HepG2 (cell line): ENCODE measurements around the gene DRAP1. TPM values are rescaled to one million over a fixed set of nuclear protein-coding genes. Genes with fewer than 3 reads are reported as not detected.

Experiments
- CENPT ChIP-seq: sonication (generic); formaldehyde crosslinking; IDR thresholded peaks from 2 replicates; pipeline ENCODE4 v1.8.0; 2022; ENCODE audit warnings: low read depth, mild to moderate bottlenecking, moderate library complexity, missing genetic modification reagents
- ELF3 ChIP-seq: IDR thresholded peaks from 2 replicates; pipeline ENCODE4 v1.6.1; 2016; ENCODE audit warnings: missing genetic modification reagents, missing compliant biosample characterization
- HMGA1 ChIP-seq: sonication (generic); formaldehyde crosslinking; conservative IDR thresholded peaks from 2 replicates; pipeline ENCODE4 v1.4.0; 2020; ENCODE audit warnings: missing genetic modification reagents
- NFE2L2 ChIP-seq: fragments of 150-350 bp; IDR thresholded peaks from 2 replicates; pipeline ENCODE4 v1.6.1; 2014; ENCODE audit warnings: low read length
- PHF21A ChIP-seq: sonication (generic); formaldehyde crosslinking; IDR thresholded peaks from 2 replicates; pipeline ENCODE4 v1.5.0; 2020; ENCODE audit warnings: mild to moderate bottlenecking, missing genetic modification reagents
- SALL2 ChIP-seq: sonication (generic); formaldehyde crosslinking; IDR thresholded peaks from 2 replicates; pipeline ENCODE4 v1.8.1; 2023; ENCODE audit warnings: mild to moderate bottlenecking, missing genetic modification reagents, inconsistent platforms
- SMAD3 ChIP-seq: sonication (generic); formaldehyde crosslinking; IDR thresholded peaks from 2 replicates; pipeline ENCODE4 v1.4.0; 2020; ENCODE audit warnings: missing genetic modification reagents
- ZFP36 ChIP-seq: fragments of 150-350 bp; IDR thresholded peaks from 2 replicates; pipeline ENCODE4 v1.6.1; 2018; ENCODE audit warnings: borderline replicate concordance, low read length, low read depth; ENCODE audit not compliant: partially characterized antibody
- ZHX2 ChIP-seq, 2 experiments: sonication (generic) in 1 of 2; formaldehyde crosslinking in 1 of 2; IDR thresholded peaks; 2 replicates each; pipeline versions ENCODE4 v1.6.1 to v1.9.0; 2014 to 2022; ENCODE audit warnings: antibody characterized with exemption in 1 of 2, borderline replicate concordance in 1 of 2, inconsistent platforms in 1 of 2, low read depth in 1 of 2, missing genetic modification reagents in 1 of 2
- ZNF138 ChIP-seq: sonication (generic); formaldehyde crosslinking; IDR thresholded peaks from 2 replicates; pipeline ENCODE4 v1.5.0; 2020; ENCODE audit warnings: mild to moderate bottlenecking, low read depth, missing genetic modification reagents
- ZNF318 ChIP-seq: sonication (generic); formaldehyde crosslinking; IDR thresholded peaks from 2 replicates; pipeline ENCODE4 v1.4.0; 2020; ENCODE audit warnings: mild to moderate bottlenecking, missing genetic modification reagents
- ZNF614 ChIP-seq: IDR thresholded peaks from 2 replicates; pipeline ENCODE4 v1.6.1; 2018; ENCODE audit warnings: missing biosample characterization, missing genetic modification reagents, inconsistent platforms, borderline replicate concordance
- ZNF709 ChIP-seq: sonication (generic); formaldehyde crosslinking; IDR thresholded peaks from 2 replicates; pipeline ENCODE4 v1.5.0; 2020; ENCODE audit warnings: mild to moderate bottlenecking, missing genetic modification reagents
- ZZZ3 ChIP-seq: sonication (generic); formaldehyde crosslinking; IDR thresholded peaks from 2 replicates; pipeline ENCODE4 v1.4.0; 2020; ENCODE audit warnings: missing genetic modification reagents, mild to moderate bottlenecking, borderline replicate concordance
- polyA plus RNA-seq, 8 experiments: library from polyadenylated mRNA; depleted of rRNA in 3 of 8; stranded (reverse) in 7 of 8; unstranded in 1 of 8; fragments of >200 nt; fragmentation: Illumina TruSeq in 4 of 8; extraction: Trizol in 4 of 8; gene quantifications; 2 replicates each; pipeline versions ENCODE4 v1.2.1 to v1.2.3, GENCODE V29; 2011 to 2016; ENCODE audit warnings: low read depth in 4 of 8, missing spikeins in 1 of 8, mixed read lengths in 1 of 8; ENCODE audit not compliant: insufficient read depth in 1 of 8
- total RNA-seq, 5 experiments: library from RNA; depleted of rRNA; stranded (reverse); fragments of >200 nt; fragmentation: Illumina TruSeq; extraction: Trizol; gene quantifications; 2 replicates each; pipeline ENCODE4 v1.2.3, GENCODE V29; 2016; ENCODE audit warnings: low read depth in 1 of 5

Gene DRAP1
- total and polyA plus RNA-seq, 2 of the 13 experiments (the other 11 are each of a cell fraction or from before 2014, with no cell fraction given) = 46.8 to 52.3 TPM

- 0 out of 2 replicates have a peak, but pooled peaks have one; percentile 72 for TF ChIP-seq ZNF138
- peak; percentile 40; the same call in 1 of the 2 replicates for TF ChIP-seq ELF3
- peak; percentile 75; the same call in 1 of the 2 replicates for TF ChIP-seq SMAD3 (CRISPR knock-in tag)
- TF ChIP-seq ZHX2 (IDR thresholded peaks at IDR 0.05; ENCODE audit: low read depth) = peak; percentile 74; the same call in 1 of the 2 replicates
- no peak for TF ChIP-seq ZHX2 (CRISPR knock-in tag; IDR thresholded peaks at IDR 0.05; ENCODE audit: borderline replicate concordance)
- peak; percentile 72 for TF ChIP-seq SALL2 (CRISPR knock-in tag)
- no peak for TF ChIP-seq NFE2L2
- no peak for TF ChIP-seq CENPT
- TF ChIP-seq ZNF614 (CRISPR knock-in tag) = no peak
- no peak for TF ChIP-seq ZNF318 (CRISPR knock-in tag)
- no peak for TF ChIP-seq ZFP36
- TF ChIP-seq ZNF709 (CRISPR knock-in tag) = 0 out of 2 replicates have a peak, but pooled peaks have one; percentile 44
- TF ChIP-seq PHF21A (CRISPR knock-in tag) = peak; percentile 75; the same call in 1 of the 2 replicates
- peak; percentile 1; the same call in 1 of the 2 replicates for TF ChIP-seq ZZZ3 (CRISPR knock-in tag)
- TF ChIP-seq HMGA1 (CRISPR knock-in tag) = no peak
Measured at GRCh38 chr11:65961267-65962140, 42.3 kb downstream of the DRAP1 start, which contains the start of gene SART1 (continued).
